ENCODE measurements around the gene NHLRC3.

GRCh38 chr13:38990693-38991092 is 47.6 kb upstream of the NHLRC3 start, which contains the start of gene STOML3:
- TF ChIP-seq POLR2A (IDR thresholded peaks at IDR 0.05): no peak
- no peak for TF ChIP-seq CTCF (IDR thresholded peaks at IDR 0.05)
- TF ChIP-seq EP300 (IDR thresholded peaks at IDR 0.05): no peak
